H1 (cell line): ENCODE results near the gene TNNI3. TPM values are rescaled to one million over a fixed set of nuclear protein-coding genes. Genes with fewer than 3 reads are reported as not detected.

Source experiments
- CTCF ChIA-PET: fragments of 300-600 bp; sonication (Branson Sonifier 250); formaldehyde crosslinking; loops from one replicate; lab custom pipeline; 2021; ENCODE audit not compliant: partially characterized antibody; lab: Charles Lee
- POLR2A ChIA-PET: fragments of 300-600 bp; sonication (Branson Sonifier 250); formaldehyde crosslinking; loops from one replicate; lab custom pipeline; 2021; ENCODE audit warnings: inconsistent platforms; ENCODE audit not compliant: partially characterized antibody; lab: Charles Lee
- DNase-seq, 2 experiments: peaks; one replicate each; pipeline versions ENCODE4 v3.0.0 to v3.0.0-alpha.2; 2010 to 2022; ENCODE audit warnings: low spot score in 2 of 2, low read depth in 1 of 2, mixed read lengths in 1 of 2
- FAIRE-seq: peaks from 2 replicates; lab custom pipeline; 2011; peaks lifted over from hg19 to GRCh38; lab: Jason Lieb, UNC
- H2AFZ ChIP-seq: 2 replicates; pipeline ENCODE4 v1.8.1; 2012; ENCODE audit warnings: low read length, inconsistent platforms
- H2AK5ac ChIP-seq: 2 replicates; pipeline ENCODE4 v1.6.1; 2013; ENCODE audit warnings: low read depth, low read length
- H2BK120ac ChIP-seq: replicated peaks from 2 replicates; pipeline ENCODE3; 2013; ENCODE audit warnings: low read depth, low read length, inconsistent platforms
- H2BK12ac ChIP-seq: 2 replicates; pipeline ENCODE4 v1.6.1; 2013; ENCODE audit warnings: low read depth, low read length
- H2BK15ac ChIP-seq: 2 replicates; pipeline ENCODE4 v1.6.1; 2013; ENCODE audit warnings: low read length
- H2BK20ac ChIP-seq: 2 replicates; pipeline ENCODE4 v1.6.1; 2013; ENCODE audit warnings: low read length
- H2BK5ac ChIP-seq: 2 replicates; pipeline ENCODE4 v1.6.1; 2013; ENCODE audit warnings: low read depth, low read length
- H3K14ac ChIP-seq: 2 replicates; pipeline ENCODE4 v1.6.1; 2013; ENCODE audit warnings: inconsistent platforms; ENCODE audit not compliant: insufficient read length
- H3K18ac ChIP-seq: 2 replicates; pipeline ENCODE4 v1.6.1; 2013; ENCODE audit warnings: low read length; ENCODE audit errors: extremely low read depth
- H3K23ac ChIP-seq: 2 replicates; pipeline ENCODE4 v1.6.1; 2013; ENCODE audit warnings: inconsistent platforms; ENCODE audit not compliant: insufficient read length
- H3K23me2 ChIP-seq: 2 replicates; pipeline ENCODE4 v1.6.1; 2013; ENCODE audit warnings: low read depth, low read length
- H3K27ac ChIP-seq: 2 replicates; pipeline ENCODE4 v1.6.1; 2011; ENCODE audit warnings: low read depth, low read length, inconsistent platforms
- H3K27me3 ChIP-seq, 4 experiments: replicated peaks in 1 of 4; 1 replicate in 1 of 4; 2 replicates in 3 of 4; pipeline versions ENCODE4 v1.6.1 to v1.8.1; 2011 to 2013; ENCODE audit warnings: low read length in 3 of 4, mild to moderate bottlenecking in 3 of 4, inconsistent platforms in 2 of 4, mixed read lengths in 2 of 4, moderate library complexity in 1 of 4; ENCODE audit not compliant: control insufficient read depth in 3 of 4, insufficient read depth in 3 of 4; ENCODE audit errors: extremely low read depth in 1 of 4
- H3K36me3 ChIP-seq, 4 experiments: 2 replicates each; pipeline versions ENCODE4 v1.6.1 to v1.8.1; 2011 to 2013; ENCODE audit warnings: mild to moderate bottlenecking in 4 of 4, low read length in 3 of 4, moderate library complexity in 2 of 4, control low read depth in 1 of 4, inconsistent platforms in 1 of 4; ENCODE audit not compliant: insufficient read depth in 4 of 4, control insufficient read depth in 2 of 4
- H3K4ac ChIP-seq: replicated peaks from 2 replicates; pipeline ENCODE3; 2013; ENCODE audit warnings: low read length, low read depth, mixed read lengths, inconsistent platforms; ENCODE audit not compliant: insufficient read length
- H3K4me1 ChIP-seq, 4 experiments: replicated peaks in 1 of 4; 1 replicate in 1 of 4; 2 replicates in 3 of 4; pipeline versions ENCODE4 v1.6.1 to v1.8.1; 2011 to 2013; ENCODE audit warnings: low read length in 3 of 4, inconsistent platforms in 2 of 4, mixed read lengths in 1 of 4; ENCODE audit not compliant: insufficient read depth in 4 of 4, control insufficient read depth in 3 of 4
- H3K4me2 ChIP-seq, 2 experiments: 2 replicates each; pipeline versions ENCODE4 v1.6.1 to v1.8.1; 2011 to 2013; ENCODE audit warnings: low read depth in 2 of 2, low read length in 2 of 2, control low read depth in 1 of 2, inconsistent platforms in 1 of 2, mild to moderate bottlenecking in 1 of 2; ENCODE audit not compliant: insufficient read depth in 1 of 2
- H3K4me3 ChIP-seq, 4 experiments: fragments of 200-600, 300-600 bp in 1 of 4; sonication (generic), shearing (Covaris generic), sonication (Bioruptor Twin) in 1 of 4; 2 replicates each; pipeline versions ENCODE4 v1.5.1 to v1.8.1; 2011 to 2016; ENCODE audit warnings: low read length in 4 of 4, low read depth in 3 of 4, control low read depth in 2 of 4, inconsistent platforms in 2 of 4, mild to moderate bottlenecking in 2 of 4, mixed read lengths in 1 of 4, moderate library complexity in 1 of 4; ENCODE audit not compliant: insufficient read depth in 2 of 4; ENCODE audit errors: extremely low read depth in 1 of 4
- H3K56ac ChIP-seq: replicated peaks from 2 replicates; pipeline ENCODE3; 2013; ENCODE audit warnings: low read depth, mild to moderate bottlenecking, mixed read lengths, low read length, inconsistent platforms; ENCODE audit not compliant: insufficient read length
- H3K79me1 ChIP-seq: 2 replicates; pipeline ENCODE4 v1.6.1; 2013; ENCODE audit warnings: low read depth, low read length, control low read depth
- H3K79me2 ChIP-seq, 2 experiments: 2 replicates each; pipeline versions ENCODE4 v1.6.1 to v1.8.1; 2012 to 2013; ENCODE audit warnings: low read length in 2 of 2, mild to moderate bottlenecking in 2 of 2, inconsistent platforms in 1 of 2; ENCODE audit not compliant: insufficient read depth in 2 of 2, control insufficient read depth in 1 of 2
- H3K9ac ChIP-seq, 4 experiments: replicated peaks in 1 of 4; 1 replicate in 1 of 4; 2 replicates in 3 of 4; pipeline versions ENCODE4 v1.6.1 to v1.8.1; 2011 to 2013; ENCODE audit warnings: low read depth in 3 of 4, low read length in 3 of 4, control low read depth in 2 of 4, mild to moderate bottlenecking in 2 of 4, moderate library complexity in 2 of 4, inconsistent platforms in 1 of 4; ENCODE audit errors: extremely low read depth in 1 of 4
- H3K9me3 ChIP-seq, 2 experiments: 2 replicates each; pipeline versions ENCODE4 v1.6.1 to v1.8.1; 2012 to 2013; ENCODE audit warnings: mild to moderate bottlenecking in 2 of 2, moderate library complexity in 2 of 2, control low read depth in 1 of 2, inconsistent platforms in 1 of 2, low read depth in 1 of 2, low read length in 1 of 2, mixed read lengths in 1 of 2; ENCODE audit not compliant: insufficient read depth in 2 of 2
- H4K20me1 ChIP-seq, 2 experiments: replicated peaks in 1 of 2; 2 replicates each; pipeline versions ENCODE3 to v1.8.1; 2011 to 2013; ENCODE audit warnings: inconsistent platforms in 2 of 2, low read length in 2 of 2, mild to moderate bottlenecking in 1 of 2; ENCODE audit not compliant: insufficient read depth in 2 of 2, control insufficient read depth in 1 of 2
- H4K5ac ChIP-seq: 2 replicates; pipeline ENCODE4 v1.6.1; 2013; ENCODE audit warnings: low read length, low read depth, mixed read lengths, inconsistent platforms; ENCODE audit not compliant: insufficient read length
- H4K8ac ChIP-seq: 2 replicates; pipeline ENCODE4 v1.8.0; 2013; ENCODE audit warnings: mild to moderate bottlenecking, moderate library complexity, low read length, inconsistent platforms; ENCODE audit not compliant: insufficient read depth; ENCODE audit errors: extremely low read depth
- H4K91ac ChIP-seq: replicated peaks from 2 replicates; pipeline ENCODE3; 2013; ENCODE audit warnings: low read length, mixed read lengths, inconsistent platforms; ENCODE audit not compliant: insufficient read length
- EP300 ChIP-seq, 2 experiments: IDR thresholded peaks; 1 replicate in 1 of 2; 2 replicates in 1 of 2; pipeline ENCODE4 v1.6.1; 2011 to 2012; ENCODE audit warnings: low read depth in 2 of 2, low read length in 2 of 2, mild to moderate bottlenecking in 2 of 2, borderline replicate concordance in 1 of 2, inconsistent platforms in 1 of 2, moderate library complexity in 1 of 2
- FOSL1 ChIP-seq: IDR thresholded peaks from 2 replicates; pipeline ENCODE4 v1.6.1; 2011; ENCODE audit warnings: mild to moderate bottlenecking, low read depth, low read length, moderate library complexity; ENCODE audit not compliant: insufficient read depth
- GTF2F1 ChIP-seq: IDR thresholded peaks from 2 replicates; pipeline ENCODE4 v1.6.1; 2012; ENCODE audit warnings: low read depth, low read length, improper control_type of control experiment, borderline replicate concordance
- POLR2AphosphoS5 ChIP-seq: IDR thresholded peaks from 2 replicates; pipeline ENCODE4 v1.6.1; 2011; ENCODE audit warnings: low read depth, low read length
- RBBP5 ChIP-seq: IDR thresholded peaks from 2 replicates; pipeline ENCODE4 v1.7.1; 2012; ENCODE audit warnings: low read depth, mild to moderate bottlenecking, inconsistent platforms, low read length, moderate library complexity, borderline replicate concordance
- SP2 ChIP-seq: IDR thresholded peaks from 2 replicates; pipeline ENCODE4 v1.6.1; 2012; ENCODE audit warnings: mild to moderate bottlenecking, low read length, inconsistent platforms
- TAF7 ChIP-seq: optimal IDR thresholded peaks from 2 replicates; pipeline ENCODE3; 2011; ENCODE audit warnings: low read depth, mild to moderate bottlenecking, inconsistent platforms, low read length, moderate library complexity, borderline replicate concordance
- ZNF274 ChIP-seq: IDR thresholded peaks from 2 replicates; pipeline ENCODE4 v1.7.0; 2012; ENCODE audit warnings: low read length, borderline replicate concordance; ENCODE audit errors: extremely low read depth
- WGBS, 2 experiments: shearing (Covaris generic) in 1 of 2; methylation state at CpG; one replicate each; pipeline versions ENCODE4 v1.1.6 to v1.1.7; 2013 to 2015; ENCODE audit warnings: low lambda C conversion rate in 2 of 2, mixed read lengths in 2 of 2, inconsistent platforms in 1 of 2, low coverage in 1 of 2, missing lambda C conversion rate in 1 of 2; ENCODE audit not compliant: insufficient replicate concordance in 2 of 2, insufficient coverage in 1 of 2, insufficient read length in 1 of 2; ENCODE audit errors: extremely low coverage in 1 of 2, missing lambda C conversion rate in 1 of 2; 5-methylcytosine and 5-hydroxymethylcytosine counted together
- polyA plus RNA-seq, 7 experiments: library from polyadenylated mRNA; depleted of rRNA in 3 of 7; stranded (reverse) in 5 of 7; unstranded in 2 of 7; fragments of >200 nt in 5 of 7; fragments of 200-250 nt in 2 of 7; gene quantifications; 1 replicate in 5 of 7; 2 replicates in 1 of 7; 4 replicates in 1 of 7; pipeline versions ENCODE4 v1.2.1 to v1.2.3, GENCODE V29; 2011 to 2013; ENCODE audit warnings: missing spikeins in 2 of 7, mixed read lengths in 2 of 7
- total RNA-seq: library from RNA; stranded (reverse); fragmentation: NEBNext Ultra II Directional; extraction: Animal tissue kit (Norgen Biotek cat#: 25700); gene quantifications from 2 replicates; pipeline ENCODE4 v1.2.1, GENCODE V29; 2021
- TF ChIP-seq, protein P1 (sequence below): IDR thresholded peaks from 2 replicates; pipeline ENCODE4 v1.6.1; 2012; ENCODE audit warnings: inconsistent platforms

TNNI3 gene
- total and polyA plus RNA-seq, 2 of the 8 experiments (the other 6 are each of a cell fraction or from before 2014, with no cell fraction given), result 16.9 to 56.0 TPM

GRCh38 chr19:55158848-55159749, 1.6 kb upstream of the TNNI3 start:
- Histone ChIP-seq H4K5ac (no peak overlapping the region), H2BK5ac (no peak overlapping the region), H3K23me2 (peaks cover 10% of the 10 kb centered on the region; the same call in 1 of the 2 replicates), H4K20me1 (peaks cover 0 to 1% of the 10 kb centered on the region in 2 experiments), H3K9me3 (no peaks in the 10 kb centered on the region), H2AFZ (no peak overlapping the region), H3K4me1 (peaks cover 3 to 25% (median 9%) of the 10 kb centered on the region in 4 experiments), H3K4me2 (no peak overlapping the region), H3K79me1 (peaks cover 3% of the 10 kb centered on the region; the same call in 1 of the 2 replicates), H3K23ac (no peak overlapping the region), H3K4me3 (no peak overlapping the region), H4K91ac (no peak overlapping the region), H2BK12ac (peak overlapping the region; percentile 11; the same call in 1 of the 2 replicates), H2AK5ac (no peak overlapping the region), H2BK15ac (no peak overlapping the region), H3K14ac (no peak overlapping the region), H3K79me2 (no peaks in the 10 kb centered on the region), H3K4ac (no peak overlapping the region), H3K36me3 (no peaks in the 10 kb centered on the region), H4K8ac (no peak overlapping the region; the same call in 1 of the 2 replicates), H3K56ac (no peak overlapping the region), H2BK20ac (no peak overlapping the region; the same call in 1 of the 2 replicates), H3K27ac (no peak overlapping the region), H3K9ac (no peak overlapping the region), H2BK120ac (no peak overlapping the region), H3K18ac (no peak overlapping the region), H3K27me3 (peaks cover 5 to 16% (median 14%) of the 10 kb centered on the region in 4 experiments; a peak in 6 of 7 replicates)
- FAIRE-seq (no peak), DNase-seq (no peak)
- ChIA-PET POLR2A (interaction anchor here (1.2 to 2.7 kb wide), 7 partner anchors 8 to 695 kb away, joined by 3 to 16 read pairs (median 4); partner anchors contain the start of genes LENG9 and UBE2S), CTCF (interaction anchor here (0.8 to 5.3 kb wide), 19 partner anchors 7 to 447 kb away, joined by 3 to 118 read pairs (median 4); partner anchors contain the start of genes TNNT1 and ZNF865)
- WGBS, 2 experiments, result 73% methylated on average over 18 of the region's 18 CpGs; no CpG with 5 or more reads in 1 of the 2 experiments
- TF ChIP-seq GTF2F1 (no peak), TAF7 (no peak), SP2 (no peak), EP300 (IDR thresholded peaks at IDR 0.05; ENCODE audit: borderline replicate concordance in 1 of 2, low read depth in 2 of 2, low read length in 2 of 2) (no peak), ZNF274 (no peak), FOSL1 (no peak), POLR2AphosphoS5 (no peak), RBBP5 (no peak)
- TF ChIP-seq, protein P1, sequence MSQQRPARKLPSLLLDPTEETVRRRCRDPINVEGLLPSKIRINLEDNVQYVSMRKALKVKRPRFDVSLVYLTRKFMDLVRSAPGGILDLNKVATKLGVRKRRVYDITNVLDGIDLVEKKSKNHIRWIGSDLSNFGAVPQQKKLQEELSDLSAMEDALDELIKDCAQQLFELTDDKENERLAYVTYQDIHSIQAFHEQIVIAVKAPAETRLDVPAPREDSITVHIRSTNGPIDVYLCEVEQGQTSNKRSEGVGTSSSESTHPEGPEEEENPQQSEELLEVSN, result no peak
